ENCODE measurements around the gene CNOT6.

GRCh38 chr5:180589771-180590542 is 95.8 kb downstream of the CNOT6 start:
- TF ChIP-seq SUZ12 (IDR thresholded peaks at IDR 0.05; ENCODE audit: extremely low read depth, insufficient read depth, insufficient read length) (no peak), ZNF274 (IDR thresholded peaks at IDR 0.05; ENCODE audit: low read depth, low read length) (no peak)

Data from NT2/D1 (cell line).